Measurements from ENCODE around the gene RHNO1. TPM values are rescaled to one million over a fixed set of nuclear protein-coding genes. Genes with fewer than 3 reads are reported as not detected.

The RHNO1 gene
- total RNA-seq = 42.1 and 44.9 TPM in 2 replicates

- intact Hi-C loops (cut with micrococcal nuclease) = loop anchor here (1.0 to 2.0 kb wide), 2 partner anchors 13 to 64 kb away; partner anchors contain the start of genes ITFG2 and TULP3
Observed at GRCh38 chr12:2877047-2877952, at the start of gene RHNO1, which contains the start of gene FOXM1. RHNO1 (plus strand) TSS chr12:2877223; CDS start chr12:2885367, 8,144 bp downstream. FOXM1 (minus strand) TSS chr12:2877174; CDS start chr12:2874478, 2,696 bp downstream.

- intact Hi-C loops (cut with micrococcal nuclease) = no loop called here
Observed at GRCh38 chr12:2829275-2829674, 47.7 kb upstream of the RHNO1 start.

GRCh38 chr12:2832550-2833127 is 44.4 kb upstream of the RHNO1 start:
- intact Hi-C loops (cut with micrococcal nuclease) = no loop called here

- intact Hi-C loops (cut with micrococcal nuclease) = no loop called here
Observed at GRCh38 chr12:2833327-2833726, 43.7 kb upstream of the RHNO1 start.

GRCh38 chr12:2833810-2834209 is 43.2 kb upstream of the RHNO1 start:
- intact Hi-C loops (cut with micrococcal nuclease) = no loop called here

- intact Hi-C loops (cut with micrococcal nuclease) = no loop called here
Observed at GRCh38 chr12:2834581-2835491, 42.2 kb upstream of the RHNO1 start, which contains the start of gene NRIP2. NRIP2 (minus strand) TSS chr12:2835035; CDS start chr12:2834983, 52 bp downstream.

- intact Hi-C loops (cut with micrococcal nuclease) = no loop called here
Observed at GRCh38 chr12:2835691-2836403, 41.2 kb upstream of the RHNO1 start.

- intact Hi-C loops (cut with micrococcal nuclease) = no loop called here
Observed at GRCh38 chr12:2836574-2836973, 40.4 kb upstream of the RHNO1 start.

GRCh38 chr12:2841056-2841650 is 35.9 kb upstream of the RHNO1 start:
- intact Hi-C loops (cut with micrococcal nuclease) = no loop called here

GRCh38 chr12:2842948-2843347 is 34.1 kb upstream of the RHNO1 start:
- intact Hi-C loops (cut with micrococcal nuclease) = no loop called here

- intact Hi-C loops (cut with micrococcal nuclease) = no loop called here
Observed at GRCh38 chr12:2844786-2845185, 32.2 kb upstream of the RHNO1 start.

GRCh38 chr12:2845280-2845679 is 31.7 kb upstream of the RHNO1 start:
- intact Hi-C loops (cut with micrococcal nuclease) = no loop called here

GRCh38 chr12:2851931-2852330 is 25.1 kb upstream of the RHNO1 start:
- intact Hi-C loops (cut with micrococcal nuclease) = loop anchor here (10.0 kb wide), 1 partner anchor 93 kb away; no protein-coding TSS in a partner anchor

- intact Hi-C loops (cut with micrococcal nuclease) = loop anchor here (10.0 kb wide), 1 partner anchor 91 kb away; no protein-coding TSS in a partner anchor
Observed at GRCh38 chr12:2853626-2854025, 23.4 kb upstream of the RHNO1 start.

GRCh38 chr12:2854669-2855453 is 22.2 kb upstream of the RHNO1 start:
- intact Hi-C loops (cut with micrococcal nuclease) = loop anchor here (10.0 kb wide), 1 partner anchor 90 kb away; no protein-coding TSS in a partner anchor

- intact Hi-C loops (cut with micrococcal nuclease) = loop anchor here (10.0 kb wide), 1 partner anchor 89 kb away; no protein-coding TSS in a partner anchor
Observed at GRCh38 chr12:2855546-2855945, 21.5 kb upstream of the RHNO1 start.

GRCh38 chr12:2856051-2856450 is 21.0 kb upstream of the RHNO1 start:
- intact Hi-C loops (cut with micrococcal nuclease) = loop anchor here (10.0 kb wide), 1 partner anchor 89 kb away; no protein-coding TSS in a partner anchor

- intact Hi-C loops (cut with micrococcal nuclease) = loop anchor here (10.0 kb wide), 1 partner anchor 88 kb away; no protein-coding TSS in a partner anchor
Observed at GRCh38 chr12:2857021-2857431, 20.0 kb upstream of the RHNO1 start, which contains the start of gene TEX52. TEX52 (minus strand) TSS chr12:2857039; CDS start chr12:2857026, 13 bp downstream.

GRCh38 chr12:2857576-2857975 is 19.4 kb upstream of the RHNO1 start:
- intact Hi-C loops (cut with micrococcal nuclease) = loop anchor here (10.0 kb wide), 1 partner anchor 87 kb away; no protein-coding TSS in a partner anchor

All from T-helper 2 cell treated with Interferon-gamma antibody and Interleukin-4, amounts not matched to agents 100 ng/mL and 5 ng/mL, for 36 hours (primary cell).